Iris pigment epithelial cell (primary cell): Measurements from ENCODE around the gene APC.
A peak's percentile ranks its signal among the peaks of the same experiment; 100 is the strongest.
"Not testable (repeated sequence)": the region's sequence is repeated elsewhere in the genome, so short reads cannot be mapped to it uniquely, and the experiment has no call there.

ENCODE experiments used
- DNase-seq: peaks from one replicate; pipeline ENCODE4 v3.0.0-alpha.2; 2011; ENCODE audit warnings: low read depth

Gene APC

GRCh38 chr5:112860571-112860928 lies 122.9 kb downstream of the APC start:
- DNase-seq, result not testable (repeated sequence)

GRCh38 chr5:112860929-112861637 lies 123.4 kb downstream of the APC start, which contains the start of gene SRP19:
TSS of gene SRP19 (plus strand) at chr5:112861287. CDS start at chr5:112861377, 90 bp downstream.
- DNase-seq, result peak; percentile 98

- DNase-seq, result no peak
Observed at GRCh38 chr5:112861638-112861985, 123.9 kb downstream of the APC start.

- DNase-seq, result no peak
Observed at GRCh38 chr5:112862085-112862484, 124.4 kb downstream of the APC start.

- DNase-seq, result peak; percentile 23
Observed at GRCh38 chr5:112863549-112863948, 125.9 kb downstream of the APC start.

- DNase-seq, result peak; percentile 61
Observed at GRCh38 chr5:112865128-112865527, 127.4 kb downstream of the APC start.

GRCh38 chr5:112866739-112867138 lies 129.1 kb downstream of the APC start:
- DNase-seq, result no peak

GRCh38 chr5:112867411-112867810 lies 129.7 kb downstream of the APC start:
- no peak for DNase-seq

GRCh38 chr5:112869948-112870347 lies 132.3 kb downstream of the APC start:
- DNase-seq, result no peak

GRCh38 chr5:112870966-112871365 lies 133.3 kb downstream of the APC start:
- DNase-seq, result no peak

- DNase-seq, result no peak
Observed at GRCh38 chr5:112876362-112876761, 138.7 kb downstream of the APC start.

GRCh38 chr5:112878101-112878500 lies 140.4 kb downstream of the APC start:
- DNase-seq, result no peak

- DNase-seq, result peak; percentile 67
Observed at GRCh38 chr5:112878760-112879159, 141.1 kb downstream of the APC start.

GRCh38 chr5:112880219-112880964 lies 142.7 kb downstream of the APC start:
- DNase-seq, result no peak

GRCh38 chr5:112883192-112883591 lies 145.5 kb downstream of the APC start:
- DNase-seq, result no peak

GRCh38 chr5:112885001-112885400 lies 147.3 kb downstream of the APC start:
- DNase-seq, result no peak

- DNase-seq, result no peak
Observed at GRCh38 chr5:112886975-112887374, 149.3 kb downstream of the APC start.

GRCh38 chr5:112892066-112892465 lies 154.4 kb downstream of the APC start:
- DNase-seq, result not testable (repeated sequence)

GRCh38 chr5:112892776-112893175 lies 155.1 kb downstream of the APC start:
- no peak for DNase-seq

- no peak for DNase-seq
Observed at GRCh38 chr5:112895682-112896081, 158.0 kb downstream of the APC start.
